ENCODE data around the gene SPNS1.

Gene SPNS1

GRCh38 chr16:29029168-29029994 lies 54.8 kb downstream of the SPNS1 start:
- DNase-seq, result no peak

GRCh38 chr16:29030086-29030840 lies 55.7 kb downstream of the SPNS1 start:
- DNase-seq, result no peak
